LNCaP clone FGC (cell line): ENCODE results near the gene TENM4.

Experiments used
- DNase-seq: peaks from one replicate; pipeline ENCODE4 v3.0.0-alpha.2; 2011; ENCODE audit warnings: low read depth
- H3K4me3 ChIP-seq: 2 replicates; pipeline ENCODE4 v1.5.1; 2011; ENCODE audit warnings: mild to moderate bottlenecking, low read depth, low read length, control low read depth
- CTCF ChIP-seq: IDR thresholded peaks from 2 replicates; pipeline ENCODE4 v1.5.1; 2012; ENCODE audit warnings: mild to moderate bottlenecking; ENCODE audit not compliant: control insufficient read depth, insufficient read depth; ENCODE audit errors: extremely low read depth

The TENM4 gene

DNA sequence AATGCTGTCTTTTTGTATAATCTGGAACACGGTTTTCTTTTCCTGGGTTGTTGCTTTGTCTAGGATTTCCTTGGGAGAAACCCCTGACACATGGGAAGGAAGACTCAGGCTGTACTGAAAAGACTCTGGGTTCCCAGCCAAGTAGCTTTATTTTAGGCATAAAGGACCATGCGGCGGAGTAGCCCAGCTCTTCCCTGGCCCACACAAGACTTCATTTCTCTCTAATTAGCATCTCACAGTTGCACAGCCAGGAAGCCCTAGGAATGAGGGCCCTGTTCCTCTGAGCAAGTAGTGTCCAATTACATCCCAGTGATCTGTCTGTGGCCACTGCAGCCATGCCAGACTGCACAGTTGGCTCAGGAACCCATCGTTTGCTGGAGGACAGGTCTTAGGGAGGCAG lies 319.5 kb downstream of the TENM4 start:
- no peak for DNase-seq
- TF ChIP-seq CTCF = no peak
- H3K4me3 ChIP-seq = no peak overlapping the region

DNA sequence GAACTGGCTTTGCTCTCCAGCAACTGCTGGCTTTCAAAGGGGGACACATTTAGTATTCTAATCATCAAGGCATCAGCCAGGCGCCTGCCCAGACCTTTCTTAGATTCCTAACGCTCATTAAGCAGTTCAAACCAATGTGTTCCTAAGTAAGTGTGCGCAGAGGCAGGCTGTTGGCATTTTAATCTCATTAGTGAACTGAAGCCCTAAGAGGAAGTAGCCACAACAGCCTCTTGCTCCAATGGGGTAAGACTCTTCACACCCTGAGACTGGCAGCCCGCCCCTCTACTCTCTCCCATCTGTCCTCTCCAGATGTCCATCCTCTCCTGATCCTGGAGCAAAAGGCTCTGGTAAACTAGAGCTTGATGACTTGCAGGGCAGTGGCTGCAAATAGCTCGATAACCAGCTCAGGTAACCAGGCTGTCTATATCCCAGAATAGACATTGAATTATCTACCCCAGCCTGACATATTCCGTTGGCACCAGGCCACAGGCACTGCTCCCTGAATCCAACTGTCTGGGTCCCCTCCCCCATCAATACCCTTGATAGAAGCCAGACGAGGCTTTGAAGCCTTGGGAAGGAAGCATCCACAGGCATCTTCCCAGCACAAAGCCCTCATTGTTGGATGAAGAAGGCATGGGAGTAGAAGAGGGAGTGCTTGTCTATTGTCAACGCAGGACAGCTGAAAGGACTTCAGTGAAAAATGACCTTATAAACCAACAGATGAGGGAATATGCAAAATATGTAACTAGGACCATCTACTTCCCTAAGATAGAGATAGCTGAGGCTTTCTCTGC lies 321.1 kb downstream of the TENM4 start:
- no peak for TF ChIP-seq CTCF
- no peak overlapping the region for H3K4me3 ChIP-seq
- no peak for DNase-seq

DNA sequence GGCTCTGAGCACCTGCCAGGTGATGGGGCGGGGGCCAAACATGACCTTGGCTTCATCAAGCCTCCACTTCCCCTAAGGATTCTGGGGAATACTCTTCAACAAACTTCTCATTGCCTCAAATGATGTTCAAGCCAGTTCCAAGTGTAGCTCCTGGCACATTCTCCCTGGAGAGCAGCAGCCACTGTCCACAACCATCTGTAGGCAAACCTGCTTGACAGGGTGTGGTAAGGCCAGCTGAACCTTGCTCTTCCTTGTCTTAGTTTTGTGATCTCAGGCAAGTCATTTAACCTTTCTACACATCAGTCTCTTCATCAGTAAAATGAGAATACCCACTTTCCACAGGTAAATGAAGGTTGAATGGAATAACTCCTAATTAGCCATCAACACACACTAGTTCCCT lies 323.3 kb downstream of the TENM4 start:
- H3K4me3 ChIP-seq = no peak overlapping the region
- peak; percentile 48 for DNase-seq
- no peak for TF ChIP-seq CTCF

DNA sequence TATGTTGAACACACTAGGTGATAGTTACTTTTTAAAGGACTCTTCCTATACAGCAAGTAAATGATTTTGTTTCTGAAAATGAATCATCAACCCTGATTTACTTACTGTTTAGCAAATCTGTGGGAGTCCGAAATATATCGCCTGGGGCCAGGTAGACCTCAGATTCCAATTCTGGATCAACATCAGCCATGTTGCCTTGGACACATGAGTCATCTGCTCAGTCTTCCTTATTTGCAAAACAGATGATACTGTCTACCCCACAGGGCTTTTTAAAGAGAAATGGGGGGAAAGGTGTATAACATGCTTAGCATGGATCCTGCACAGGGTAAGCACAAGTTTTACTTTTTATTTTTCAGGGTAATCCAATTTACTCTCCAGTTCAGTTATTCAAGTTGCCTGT lies 324.2 kb downstream of the TENM4 start:
- no peak for TF ChIP-seq CTCF
- no peak for DNase-seq
- no peak overlapping the region for H3K4me3 ChIP-seq

DNA sequence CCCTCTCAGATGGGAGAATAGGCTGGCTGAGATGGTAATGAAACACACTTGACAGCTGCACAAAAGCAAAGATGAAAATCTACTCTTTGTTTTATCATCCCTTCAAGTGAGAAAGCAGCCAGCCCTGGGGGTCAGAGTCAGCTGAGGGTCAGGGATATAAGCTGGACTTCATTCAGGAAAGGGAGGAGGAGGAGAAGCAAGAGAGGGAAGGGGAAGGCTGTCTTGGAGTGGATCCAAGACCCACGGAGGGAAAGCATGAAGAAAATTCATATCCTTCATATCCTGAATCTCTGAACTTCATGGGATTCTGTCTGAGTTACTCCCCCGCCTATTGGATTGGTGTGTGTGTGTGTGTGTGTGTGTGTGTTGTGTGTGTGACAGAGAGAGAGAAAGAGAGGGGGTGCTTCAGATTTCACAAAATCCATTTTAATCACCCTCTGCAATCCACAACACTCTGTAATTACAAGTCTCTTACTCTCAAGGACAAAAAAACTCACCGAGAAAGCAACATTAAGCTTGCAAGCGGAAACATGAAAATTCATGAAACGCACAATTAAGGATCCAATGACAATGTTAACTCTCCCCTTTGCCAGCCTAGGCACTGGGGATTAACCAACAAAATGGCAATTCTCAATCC lies 327.7 kb downstream of the TENM4 start:
- TF ChIP-seq CTCF = no peak
- no peak for DNase-seq
- no peak overlapping the region for H3K4me3 ChIP-seq

DNA sequence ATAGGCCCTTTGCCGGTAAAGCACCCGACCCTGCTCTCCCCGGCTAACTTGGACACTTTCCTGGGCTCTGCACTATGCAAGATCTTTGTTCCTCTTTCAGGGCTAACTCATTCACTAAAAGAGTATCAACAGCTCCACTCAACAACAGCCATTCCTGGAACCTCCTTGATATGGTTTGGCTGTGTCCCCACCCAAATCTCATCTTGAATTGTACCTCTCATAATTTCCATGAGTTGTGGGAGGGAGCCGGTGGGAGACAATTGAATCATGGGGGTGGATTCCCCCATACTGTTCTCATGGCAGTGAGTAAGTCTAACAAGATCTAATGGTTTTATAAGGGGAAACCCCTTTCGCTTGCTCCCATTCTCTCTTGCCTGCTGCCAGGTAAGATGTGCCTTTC lies 330.0 kb downstream of the TENM4 start:
- H3K4me3 ChIP-seq = no peak overlapping the region
- TF ChIP-seq CTCF = no peak
- no peak for DNase-seq

DNA sequence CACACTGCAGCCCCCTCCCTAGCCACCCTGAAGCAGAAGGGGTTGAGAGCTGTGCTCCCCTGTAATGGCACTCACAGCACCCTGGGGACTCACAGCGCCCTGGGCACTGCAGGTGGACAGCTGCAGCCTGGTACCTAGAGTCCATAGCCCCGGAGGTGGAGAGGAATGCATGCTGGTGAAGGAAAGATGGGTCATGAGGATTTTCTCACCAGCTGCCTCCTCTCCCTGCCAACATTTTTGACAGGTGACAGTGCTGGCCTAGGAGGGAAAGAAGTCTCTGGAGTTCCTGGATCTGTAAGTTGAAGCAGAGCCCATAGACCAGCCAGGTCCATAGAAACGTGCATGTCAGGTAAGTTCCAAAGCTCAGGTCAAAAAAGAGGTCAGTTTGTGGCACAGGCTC lies 330.5 kb downstream of the TENM4 start:
- DNase-seq = no peak
- TF ChIP-seq CTCF = no peak
- H3K4me3 ChIP-seq = no peak overlapping the region
